ENCODE data around the gene MAP3K20. TPM values are rescaled to one million over a fixed set of nuclear protein-coding genes. Genes with fewer than 3 reads are reported as not detected.
A peak's percentile ranks its signal among the peaks of the same experiment; 100 is the strongest.
"Not testable (repeated sequence)": the region's sequence is repeated elsewhere in the genome, so short reads cannot be mapped to it uniquely, and the experiment has no call there.

MAP3K20 gene
- total RNA-seq, 1 donor from 2014 or later: 77.6 TPM

DNA sequence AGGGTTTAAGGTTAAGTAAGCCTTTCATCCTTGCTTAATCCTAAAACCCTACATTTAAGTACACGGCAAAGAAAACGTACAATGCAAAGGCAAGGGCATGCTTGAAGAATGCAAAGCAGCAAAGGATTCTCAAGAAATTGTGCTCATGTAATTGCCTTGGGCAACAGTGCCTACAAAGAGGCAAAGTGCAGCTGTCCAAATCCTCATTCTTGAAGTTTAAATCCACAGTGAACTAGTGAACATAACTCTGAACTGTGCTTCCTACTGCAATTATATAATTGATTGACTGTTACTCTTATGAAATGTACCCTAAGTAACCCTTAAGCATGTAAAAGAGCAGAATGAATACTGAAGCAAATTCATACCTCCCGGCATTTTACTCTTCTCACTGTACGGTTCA, 85.4 kb downstream of the MAP3K20 start:
- no peak for DNase-seq (ENCODE audit: low spot score)

DNA sequence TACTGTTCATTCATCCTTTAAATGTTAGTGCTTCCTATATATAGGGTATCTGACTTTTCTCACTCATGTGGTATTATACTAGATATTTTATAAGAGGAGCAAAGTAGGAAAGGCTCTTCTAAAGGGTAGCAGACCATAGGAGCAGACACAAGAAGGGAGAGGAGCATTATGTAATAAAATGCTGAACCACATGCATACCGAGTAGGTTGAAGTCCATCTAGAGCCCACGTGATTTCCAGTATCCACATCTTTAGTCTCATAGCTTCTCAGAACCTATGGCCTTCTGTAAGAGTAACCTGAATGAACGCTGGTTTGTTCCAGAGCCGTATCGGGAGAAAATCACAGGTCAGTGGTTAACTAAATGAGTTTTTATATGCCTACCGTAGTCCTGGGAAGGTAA, 85.9 kb downstream of the MAP3K20 start:
- no peak for DNase-seq (ENCODE audit: low spot score)

DNA sequence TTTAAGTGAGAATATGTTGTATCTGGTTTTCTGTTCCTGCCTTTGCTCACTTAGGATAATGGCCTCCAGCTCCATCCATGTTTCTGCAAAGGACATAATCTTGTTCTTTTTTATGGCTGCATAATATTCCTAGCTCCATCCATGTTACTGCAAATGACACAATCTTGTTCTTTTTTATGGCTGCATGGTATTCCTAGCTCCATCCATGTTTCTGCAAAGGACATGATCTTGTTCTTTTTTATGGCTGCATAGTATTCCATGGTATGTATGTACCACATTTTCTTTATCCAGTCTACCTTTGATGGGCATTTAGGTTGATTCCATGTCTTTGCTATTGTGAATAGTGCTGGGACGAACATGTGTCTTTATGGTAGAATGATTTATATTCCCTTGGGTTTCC, 87.7 kb downstream of the MAP3K20 start:
- DNase-seq (ENCODE audit: low spot score): not testable (repeated sequence)

DNA sequence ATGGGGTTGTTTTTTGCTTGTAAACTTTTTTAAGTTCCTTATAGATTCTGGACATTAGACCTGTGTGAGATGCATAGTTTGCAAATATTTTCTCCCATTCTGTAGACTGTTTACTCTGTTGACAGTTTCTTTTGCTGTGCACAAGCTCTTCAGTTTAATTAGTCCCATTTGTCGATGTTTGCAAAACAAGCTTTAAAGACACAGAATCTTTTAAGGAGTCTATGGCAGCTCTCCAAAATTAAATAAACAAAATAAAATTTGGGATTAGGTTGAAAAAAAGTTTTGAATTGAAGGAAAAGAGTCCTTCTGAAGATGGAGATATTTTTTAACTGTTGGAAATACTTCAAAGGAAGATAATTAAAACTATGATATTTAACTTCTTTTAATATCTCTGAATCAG, 88.8 kb downstream of the MAP3K20 start:
- no peak for DNase-seq (ENCODE audit: low spot score)

DNA sequence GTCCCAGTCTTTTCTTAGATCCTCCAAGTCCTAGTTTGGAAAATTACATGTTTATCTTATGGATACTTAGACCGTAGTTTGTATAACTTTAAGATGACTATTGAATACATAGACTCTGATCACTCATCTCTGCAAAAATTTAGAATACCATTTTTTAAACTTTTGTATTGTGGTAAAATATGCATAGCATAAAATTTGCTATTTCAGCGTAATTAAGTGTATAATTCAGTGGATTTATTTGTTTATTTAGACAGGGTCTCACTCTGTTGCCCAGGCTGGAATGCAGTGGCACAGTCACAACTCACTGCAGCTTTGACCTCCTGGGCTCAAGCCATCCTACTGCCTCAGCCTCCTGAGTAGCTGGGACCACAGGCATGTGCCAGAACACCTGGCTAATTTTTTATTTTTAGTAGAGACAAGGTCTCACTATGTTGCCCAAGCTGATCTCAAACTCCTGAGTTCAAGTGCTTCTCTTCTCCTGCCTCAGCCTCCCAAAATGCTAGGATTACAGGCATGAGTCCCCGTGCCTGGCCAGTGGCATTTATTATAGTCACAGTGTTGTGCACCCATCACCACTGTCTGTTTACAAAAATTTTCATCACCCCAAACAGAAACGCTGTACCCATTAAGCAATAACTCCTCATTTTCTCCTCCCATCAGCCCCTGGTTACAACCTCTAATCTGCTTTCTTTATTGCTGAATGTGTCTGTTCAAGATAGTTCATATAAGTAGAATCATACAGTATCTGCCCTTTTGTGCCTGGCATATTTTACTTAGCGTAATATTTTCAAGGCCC, 90.0 kb downstream of the MAP3K20 start:
- no peak for DNase-seq (ENCODE audit: low spot score)

DNA sequence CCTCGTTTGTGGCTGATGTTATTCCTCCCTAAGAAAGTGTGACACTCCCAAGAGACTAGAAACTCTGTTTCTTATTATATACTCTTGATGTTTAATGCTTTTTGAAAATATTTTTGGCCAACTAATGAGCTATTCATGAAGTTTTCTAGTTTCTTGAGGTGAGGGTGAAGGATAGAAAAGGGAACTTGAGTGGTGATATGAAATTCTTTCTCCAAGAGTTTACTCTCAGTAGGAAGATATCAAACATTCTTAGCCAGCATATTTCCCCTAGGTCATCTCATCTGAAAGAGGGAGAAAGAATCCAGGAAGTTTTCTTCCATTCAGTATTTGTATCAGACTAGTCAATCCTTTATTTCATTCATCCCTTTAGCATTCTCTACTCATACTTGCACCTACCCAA, 95.7 kb downstream of the MAP3K20 start:
- no peak for DNase-seq (ENCODE audit: low spot score)

DNA sequence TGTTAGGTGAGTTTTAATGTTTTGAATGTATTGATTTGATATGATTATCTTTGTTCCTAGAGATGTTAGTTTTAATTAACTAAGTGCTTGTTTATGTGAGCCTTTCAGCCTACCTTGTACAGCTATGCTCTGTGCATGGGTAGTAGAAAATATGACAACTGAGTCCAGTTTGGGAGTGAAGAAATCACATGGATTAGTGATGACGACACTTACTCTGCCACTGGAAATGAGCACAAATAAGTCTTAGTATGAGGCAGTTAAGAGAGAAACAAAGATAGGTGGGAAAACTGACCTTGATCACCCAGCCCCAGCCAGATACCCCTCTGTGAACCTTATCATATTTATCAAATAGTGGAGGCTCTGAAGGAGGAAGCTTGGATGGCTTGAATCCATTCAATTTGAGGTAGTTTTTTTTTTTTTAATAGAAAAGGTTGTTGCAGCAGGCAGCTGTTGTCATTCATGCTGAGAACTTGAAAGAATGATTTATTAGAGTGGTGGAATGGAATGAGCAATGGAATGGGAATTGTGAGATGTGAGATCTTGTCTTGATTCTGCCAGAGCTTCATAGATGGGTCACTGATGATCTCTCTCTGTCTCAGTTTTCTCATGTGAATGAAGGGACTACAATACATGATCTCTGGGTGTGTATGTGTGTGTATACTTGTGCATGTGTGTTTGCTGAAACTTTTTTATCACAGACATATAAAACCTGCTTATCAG, 96.4 kb downstream of the MAP3K20 start:
- no peak for DNase-seq (ENCODE audit: low spot score)

DNA sequence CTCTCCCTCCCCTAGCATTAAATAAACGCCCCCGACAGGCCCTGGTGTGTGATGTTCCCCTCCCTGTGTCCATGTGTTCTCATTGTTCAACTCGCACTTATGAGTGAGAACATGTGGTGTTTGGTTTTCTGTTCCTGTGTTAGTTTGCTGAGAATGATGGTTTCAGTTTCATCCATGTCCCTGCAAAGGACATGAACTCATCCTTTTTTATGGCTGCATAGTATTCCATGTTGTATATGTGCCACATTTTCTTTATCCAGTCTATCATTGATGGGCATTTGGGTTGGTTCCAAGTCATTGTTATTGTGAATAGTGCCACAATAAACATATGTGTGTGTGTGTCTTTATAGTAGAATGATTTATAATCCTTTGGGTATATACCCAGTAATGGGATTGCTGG, 98.7 kb downstream of the MAP3K20 start:
- not testable (repeated sequence) for DNase-seq (ENCODE audit: low spot score)

DNA sequence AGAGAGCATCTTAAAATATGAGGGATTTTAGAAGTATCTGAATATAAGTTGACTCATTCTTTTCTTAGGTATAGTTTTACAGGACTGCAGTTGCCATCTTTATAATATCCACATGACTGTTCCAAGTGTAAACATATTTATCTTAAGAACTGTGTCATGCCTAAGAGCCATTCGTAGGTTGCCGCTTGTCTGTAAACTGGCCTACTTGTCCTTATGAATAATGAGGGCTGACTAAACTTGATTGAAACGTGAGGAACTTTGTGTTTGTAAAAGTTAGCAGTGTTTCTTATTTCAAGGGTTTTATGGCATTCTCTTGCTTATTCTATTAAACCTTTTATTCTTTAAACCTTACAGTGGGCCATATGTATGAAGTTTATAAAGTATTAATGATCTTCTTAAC, 99.6 kb downstream of the MAP3K20 start:
- no peak for DNase-seq (ENCODE audit: low spot score)

DNA sequence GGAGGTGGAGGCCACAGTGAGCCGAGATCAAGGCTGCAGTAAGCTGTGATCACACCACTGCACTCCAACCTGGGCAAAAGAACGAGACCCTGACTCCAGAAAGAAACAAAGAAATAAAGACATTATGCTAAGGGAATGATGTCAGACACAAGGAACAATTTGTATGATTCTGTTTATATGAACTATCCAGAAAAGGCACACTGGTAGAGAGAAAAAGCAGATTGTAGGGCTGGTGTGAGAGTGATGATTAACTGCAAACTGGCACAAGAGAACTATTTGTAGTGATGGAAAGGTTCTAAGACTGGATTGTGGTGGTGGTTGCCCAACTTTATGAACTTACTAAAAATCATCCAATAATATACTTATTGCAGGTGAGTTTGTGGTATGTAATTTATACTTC, 106.3 kb downstream of the MAP3K20 start:
- no peak for DNase-seq (ENCODE audit: low spot score)

DNA sequence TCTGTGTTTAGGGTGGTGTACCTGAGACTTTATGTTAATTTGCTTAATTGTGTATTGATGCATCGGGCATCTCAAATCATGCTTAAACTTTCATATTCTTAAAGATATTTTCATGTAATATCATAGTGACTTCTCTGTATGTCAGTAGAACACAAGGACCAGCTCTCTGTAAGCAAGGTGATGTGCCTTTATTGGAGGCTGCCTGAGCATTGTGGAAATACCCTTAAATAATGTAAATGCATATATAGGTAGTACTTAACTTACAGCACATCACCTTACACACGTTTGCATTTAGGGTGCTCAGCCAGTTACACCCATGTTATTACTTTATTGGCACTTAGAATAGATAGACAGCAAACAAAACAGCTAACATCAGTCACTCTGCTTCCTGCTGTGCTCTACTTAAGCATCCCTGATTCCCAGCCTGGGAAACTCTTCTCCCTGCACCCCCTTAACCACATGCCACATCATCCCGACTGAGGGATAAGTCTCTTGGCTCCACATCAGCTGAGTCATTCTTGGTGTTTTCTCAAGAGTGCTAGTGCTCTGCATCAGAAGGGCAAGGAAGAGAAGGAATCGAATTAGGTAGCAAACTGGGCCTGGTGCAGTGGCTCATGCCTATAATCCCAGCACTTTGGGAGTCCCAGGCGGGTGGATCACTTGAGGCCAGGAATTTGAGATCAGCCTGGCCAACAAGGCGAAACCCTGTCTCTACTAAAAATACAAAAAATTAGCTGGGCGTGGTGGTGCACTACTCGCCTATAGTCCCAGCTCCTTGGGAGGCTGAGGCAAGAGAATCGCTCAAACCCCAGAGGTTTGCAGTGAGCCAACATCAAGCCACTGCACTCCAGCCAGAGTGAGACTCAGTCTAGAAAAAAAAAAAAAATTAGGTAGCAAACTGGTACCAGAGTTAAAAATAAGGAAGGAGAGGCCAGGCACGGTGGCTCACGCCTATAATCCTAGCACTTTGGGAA, 108.7 kb downstream of the MAP3K20 start:
- peak; percentile 60 for DNase-seq (ENCODE audit: low spot score)

DNA sequence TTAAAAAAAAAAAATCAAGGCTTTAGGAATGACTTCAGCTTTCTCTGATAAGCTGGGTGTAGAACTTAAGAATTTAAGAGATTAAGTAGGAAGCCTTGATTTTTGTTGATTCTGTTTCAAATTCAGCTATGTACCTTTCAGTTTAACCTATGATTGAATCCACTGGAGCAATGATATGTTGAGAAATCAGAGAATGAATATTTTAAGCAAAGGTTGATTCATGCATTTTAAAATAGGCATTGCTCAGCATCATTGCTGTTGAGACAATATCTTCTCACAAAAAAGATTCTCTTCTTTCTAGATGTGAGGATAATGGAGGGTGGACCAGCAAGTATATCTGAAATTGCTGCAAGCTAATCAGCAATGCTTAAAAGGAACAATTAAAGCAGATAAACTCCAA, 109.8 kb downstream of the MAP3K20 start:
- DNase-seq (ENCODE audit: low spot score): no peak

DNA sequence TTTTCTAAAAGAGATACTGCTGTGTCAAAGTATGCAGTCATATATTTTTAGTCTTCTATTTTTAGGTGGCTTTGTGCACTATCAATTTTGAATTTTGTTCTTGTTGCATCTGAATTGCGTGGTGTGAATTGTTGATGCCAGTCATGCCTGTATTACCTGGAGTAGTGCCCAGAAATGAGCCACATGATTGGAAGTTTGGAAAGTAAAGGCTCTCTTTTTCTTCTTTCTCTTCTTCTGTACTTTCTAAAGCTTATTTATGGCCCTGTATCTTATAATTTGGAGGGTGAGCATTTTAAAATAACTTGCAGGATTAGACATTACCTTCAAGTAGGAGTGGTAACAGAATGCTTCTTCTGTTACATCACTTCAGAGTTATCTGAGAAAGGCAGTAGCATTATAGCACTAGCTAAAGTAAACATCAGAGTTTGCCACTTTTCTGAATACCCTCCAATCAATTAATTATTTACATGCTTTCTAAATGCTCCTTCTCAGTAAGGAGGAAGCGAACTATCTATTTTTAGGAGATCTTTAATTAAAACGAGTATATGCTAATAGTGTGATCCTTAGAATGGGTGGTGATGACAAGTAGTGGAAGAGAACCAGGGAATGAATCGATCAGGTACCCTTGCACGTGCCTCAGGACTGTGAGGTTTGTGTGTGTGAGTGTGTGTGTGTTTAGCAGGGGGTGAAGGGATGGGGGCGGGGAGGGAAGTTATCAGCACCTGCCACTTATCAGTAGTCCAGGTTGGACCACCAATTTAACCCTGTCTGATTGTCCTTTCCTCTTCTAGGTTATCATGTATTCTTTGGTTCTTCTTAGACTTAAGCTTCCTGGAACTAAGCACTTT, 112.5 kb downstream of the MAP3K20 start:
- DNase-seq (ENCODE audit: low spot score): no peak

DNA sequence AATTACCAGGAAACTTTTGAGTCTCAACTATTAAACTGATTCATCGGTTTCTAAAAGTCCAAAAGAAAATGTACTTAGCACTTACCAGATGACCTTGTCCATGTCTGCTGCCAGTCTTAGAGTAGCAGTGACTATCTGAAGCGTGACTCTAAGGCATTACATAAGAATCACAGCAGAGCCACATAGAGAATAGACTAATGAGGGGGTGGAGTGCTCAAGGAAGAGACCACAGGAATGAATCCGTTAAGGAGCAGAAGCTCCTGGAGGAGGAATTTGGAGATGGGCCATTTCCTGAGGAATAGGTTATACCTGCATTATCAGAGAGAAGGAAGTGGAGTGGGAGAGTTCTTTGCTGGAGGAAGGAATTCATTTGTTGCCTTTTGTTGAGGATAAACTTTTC, 116.0 kb downstream of the MAP3K20 start:
- no peak for DNase-seq (ENCODE audit: low spot score)

DNA sequence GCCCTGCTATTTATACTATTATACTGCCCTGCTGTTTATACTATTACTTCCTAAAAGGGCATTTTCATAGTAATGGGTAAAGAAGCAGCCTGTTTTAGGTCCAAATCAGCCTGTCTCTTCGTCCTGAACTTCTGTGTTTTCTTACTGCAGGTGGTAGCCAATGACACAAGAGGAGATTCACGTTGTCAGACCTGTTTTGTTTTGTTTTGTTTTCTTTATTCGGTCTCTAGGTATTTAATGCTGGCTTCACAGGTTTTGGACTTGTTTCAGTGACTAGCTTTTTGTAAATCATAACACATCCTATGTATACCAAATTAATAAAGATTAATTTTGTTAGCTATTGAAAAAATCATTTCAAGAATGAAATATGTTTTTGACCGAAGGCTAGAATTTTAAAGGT, 116.4 kb downstream of the MAP3K20 start:
- no peak for DNase-seq (ENCODE audit: low spot score)

DNA sequence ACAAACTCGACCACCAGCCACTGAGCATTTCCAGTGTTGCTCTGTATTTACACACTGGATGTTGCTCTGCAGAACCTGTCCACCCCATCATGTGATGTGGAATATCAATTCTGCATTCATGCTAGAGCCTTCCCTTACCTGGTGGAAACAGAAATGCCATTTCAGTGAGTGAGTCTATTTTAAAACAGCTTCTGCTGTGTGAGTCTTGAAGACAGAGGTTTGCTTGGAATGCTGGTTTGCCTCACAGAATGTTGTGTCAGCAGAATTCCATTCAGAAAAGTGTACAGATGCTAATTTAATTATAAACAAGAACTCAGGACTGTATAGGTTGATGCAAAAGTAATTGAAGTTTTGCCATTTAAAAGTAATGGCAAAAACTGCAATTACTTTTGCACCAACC, 118.3 kb downstream of the MAP3K20 start:
- DNase-seq (ENCODE audit: low spot score): no peak

DNA sequence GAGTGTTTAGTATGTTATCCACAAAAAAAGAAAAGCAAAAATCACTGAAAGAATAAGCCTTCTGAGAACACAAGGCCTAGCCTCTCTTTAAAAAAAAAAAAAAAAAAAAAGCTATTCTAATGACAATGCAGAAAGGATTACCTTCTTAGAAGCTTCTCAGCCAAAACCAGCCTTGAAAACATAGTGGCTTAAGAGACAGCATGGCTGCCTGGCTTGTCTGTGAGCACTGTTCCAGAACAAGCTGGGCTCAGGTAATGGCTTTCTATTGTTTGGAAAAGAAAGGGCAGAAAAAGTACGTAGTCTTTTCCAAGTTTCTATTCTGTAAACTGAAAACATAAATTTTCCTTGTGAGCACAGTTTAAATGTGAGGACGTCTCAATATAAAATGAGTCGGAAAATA, 119.5 kb downstream of the MAP3K20 start:
- no peak for DNase-seq (ENCODE audit: low spot score)

DNA sequence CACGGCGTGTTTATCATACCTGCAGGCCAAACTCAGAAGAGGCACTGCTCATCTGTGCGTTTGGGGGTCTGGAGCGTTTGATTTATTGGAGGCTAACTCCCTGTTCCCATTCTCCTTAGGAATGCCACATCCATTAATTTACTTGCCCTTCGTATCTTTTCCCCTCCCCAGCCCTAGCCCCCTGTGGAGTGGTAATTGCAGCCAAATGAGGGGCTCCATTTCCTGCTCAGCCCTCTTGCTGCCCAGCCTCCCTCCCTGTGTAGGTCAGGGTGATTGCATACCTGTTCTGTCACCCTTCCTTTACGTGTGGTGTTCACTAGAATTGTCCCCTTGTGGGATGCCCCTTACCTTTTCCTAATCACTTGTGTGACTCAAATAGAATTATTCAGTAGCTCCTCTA, 120.4 kb downstream of the MAP3K20 start:
- no peak for DNase-seq (ENCODE audit: low spot score)

DNA sequence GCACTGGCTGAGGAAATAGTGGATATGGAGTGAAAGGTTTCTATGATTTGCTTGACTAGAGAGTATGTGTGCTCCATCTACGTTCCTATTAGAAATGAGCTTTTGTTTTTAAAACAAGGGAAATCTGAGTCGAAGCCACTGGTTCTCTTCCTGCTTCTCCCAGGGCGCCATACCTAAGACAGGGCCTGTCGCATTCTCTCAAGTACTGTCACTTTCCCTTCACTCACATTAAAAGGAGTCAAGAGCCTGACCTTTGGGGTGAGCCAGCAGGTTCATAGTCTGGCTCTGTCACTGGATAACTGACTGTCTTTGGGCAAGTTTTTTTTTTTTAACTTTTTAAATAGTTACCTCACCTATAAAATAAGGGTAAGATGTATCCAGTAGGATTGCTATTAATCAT, 121.0 kb downstream of the MAP3K20 start:
- no peak for DNase-seq (ENCODE audit: low spot score)

DNA sequence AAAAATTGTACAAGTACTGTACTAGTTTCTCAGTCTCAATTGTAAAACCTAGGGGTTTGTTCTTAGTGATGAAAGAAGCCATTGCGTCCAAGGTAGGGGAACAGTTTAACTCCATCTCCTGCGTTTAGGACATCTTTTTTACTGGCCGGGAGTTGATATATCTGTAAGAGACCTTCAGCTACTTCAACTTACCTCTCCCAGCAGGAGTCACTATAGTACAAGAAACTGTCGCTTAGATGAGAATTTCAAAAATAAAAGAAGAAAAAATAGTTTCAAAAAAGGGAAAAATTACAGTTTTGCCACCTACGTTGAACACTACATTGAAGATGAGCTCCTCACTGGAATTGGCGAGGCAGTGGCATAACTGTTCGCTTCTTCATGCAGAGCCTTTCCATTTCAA, 122.7 kb downstream of the MAP3K20 start:
- DNase-seq (ENCODE audit: low spot score): no peak

DNA sequence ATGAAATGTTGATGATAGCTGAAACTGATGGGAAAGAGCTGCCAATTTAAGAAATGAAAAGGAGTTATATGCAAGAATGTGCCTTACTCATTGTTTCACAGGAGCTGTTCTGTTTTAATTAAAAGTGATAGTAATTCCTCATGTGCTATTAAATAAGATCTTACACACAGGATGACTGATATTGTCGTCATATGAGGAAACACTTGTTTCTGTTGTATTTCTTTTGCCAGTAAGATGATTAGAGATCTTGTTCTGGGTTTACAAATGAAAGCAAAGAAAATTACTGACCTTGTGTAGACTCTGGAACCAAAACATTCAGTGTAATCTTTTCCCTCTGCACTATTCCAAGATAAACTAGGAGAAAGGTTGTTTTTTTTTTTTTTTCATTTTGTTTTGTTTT, 123.6 kb downstream of the MAP3K20 start:
- no peak for DNase-seq (ENCODE audit: low spot score)

Measured in ureter (tissue), 1 donor.